ENCODE measurements around the gene ETS1. TPM values are rescaled to one million over a fixed set of nuclear protein-coding genes. Genes with fewer than 3 reads are reported as not detected.

Gene ETS1
- total RNA-seq, 1 experiment from 2014 or later = 29.9 TPM

DNA sequence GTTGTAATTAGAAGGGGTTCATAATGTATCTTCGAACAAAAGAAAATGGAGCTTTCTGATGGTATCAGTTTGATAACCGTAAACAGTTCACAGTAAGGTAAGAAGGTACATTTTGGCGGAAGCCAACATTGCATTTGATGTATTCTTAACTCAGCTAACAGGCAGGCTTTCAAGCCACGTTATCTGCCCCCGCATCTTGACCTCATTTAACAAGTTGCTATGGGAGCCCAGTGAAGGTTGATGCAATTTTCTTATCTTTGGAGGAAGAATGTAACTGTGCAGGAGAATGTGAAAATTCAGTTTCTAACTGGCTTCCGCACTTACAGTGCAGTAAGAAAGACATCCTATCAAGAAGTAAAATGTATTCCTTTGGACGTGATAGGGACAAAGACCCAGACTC is 110.6 kb downstream of the ETS1 start:
- Histone ChIP-seq H3T11ph (ENCODE audit: low read length) (no peak overlapping the region), H2BK20ac (ENCODE audit: low read depth, low read length, poor library complexity, severe bottlenecking) (no peak overlapping the region), H2BK15ac (ENCODE audit: low read depth, low read length) (no peak overlapping the region), H3K4ac (ENCODE audit: low read depth, low read length) (no peak overlapping the region), H3K27ac (ENCODE audit: insufficient read length, low read depth, low read length) (no peak overlapping the region), H3K23me2 (ENCODE audit: insufficient read length, low read depth, low read length, poor library complexity, severe bottlenecking) (no peaks in the 10 kb centered on the region), H2BK120ac (ENCODE audit: low read depth, low read length, poor library complexity, severe bottlenecking) (no peak overlapping the region), H4K5ac (ENCODE audit: insufficient read length, low read depth, low read length) (no peak overlapping the region), H4K8ac (replicated peaks; ENCODE audit: insufficient read length, low read depth, low read length) (no peak overlapping the region), H3K79me2 (ENCODE audit: insufficient read depth, low read length) (no peaks in the 10 kb centered on the region), H3K23ac (ENCODE audit: insufficient read length, low read depth, low read length) (no peak overlapping the region), H3K56ac (ENCODE audit: insufficient read length, low read depth, low read length) (no peak overlapping the region), H3K27me3 (ENCODE audit: insufficient read depth, low read length) (no peaks in the 10 kb centered on the region), H3K18ac (ENCODE audit: insufficient read length, low read depth, low read length) (no peak overlapping the region), H3K4me1 (ENCODE audit: insufficient read depth, low read length) (no peaks in the 10 kb centered on the region), H2AFZ (ENCODE audit: low read length) (no peak overlapping the region), H4K91ac (ENCODE audit: insufficient read length, low read depth, low read length) (no peak overlapping the region), H3K9ac (ENCODE audit: extremely low read depth, insufficient read length, low read length) (no peak overlapping the region), H2BK5ac (ENCODE audit: insufficient read length, low read length) (no peak overlapping the region), H4K20me1 (ENCODE audit: control insufficient read depth, insufficient read depth, insufficient read length) (no peaks in the 10 kb centered on the region), H3K79me1 (ENCODE audit: insufficient read depth, low read depth, low read length, poor library complexity, severe bottlenecking) (peaks cover 3% of the 10 kb centered on the region), H3K14ac (ENCODE audit: insufficient read depth, low read length) (no peak overlapping the region), H3K9me3 (ENCODE audit: control insufficient read depth, low read depth, low read length) (no peaks in the 10 kb centered on the region), H3K4me2 (ENCODE audit: insufficient read depth, insufficient read length, low read length) (no peak overlapping the region), H2AK5ac (ENCODE audit: insufficient read length, low read length) (no peak overlapping the region), H2BK12ac (ENCODE audit: insufficient read length, low read depth, low read length) (no peak overlapping the region)
- no CpG with 5 or more reads among the region's 7 CpGs for WGBS (ENCODE audit: extremely low coverage, insufficient read length, low lambda C conversion rate)
- no peak overlapping the region for H3K27ac Mint-ChIP-seq
- TF ChIP-seq, protein P1, sequence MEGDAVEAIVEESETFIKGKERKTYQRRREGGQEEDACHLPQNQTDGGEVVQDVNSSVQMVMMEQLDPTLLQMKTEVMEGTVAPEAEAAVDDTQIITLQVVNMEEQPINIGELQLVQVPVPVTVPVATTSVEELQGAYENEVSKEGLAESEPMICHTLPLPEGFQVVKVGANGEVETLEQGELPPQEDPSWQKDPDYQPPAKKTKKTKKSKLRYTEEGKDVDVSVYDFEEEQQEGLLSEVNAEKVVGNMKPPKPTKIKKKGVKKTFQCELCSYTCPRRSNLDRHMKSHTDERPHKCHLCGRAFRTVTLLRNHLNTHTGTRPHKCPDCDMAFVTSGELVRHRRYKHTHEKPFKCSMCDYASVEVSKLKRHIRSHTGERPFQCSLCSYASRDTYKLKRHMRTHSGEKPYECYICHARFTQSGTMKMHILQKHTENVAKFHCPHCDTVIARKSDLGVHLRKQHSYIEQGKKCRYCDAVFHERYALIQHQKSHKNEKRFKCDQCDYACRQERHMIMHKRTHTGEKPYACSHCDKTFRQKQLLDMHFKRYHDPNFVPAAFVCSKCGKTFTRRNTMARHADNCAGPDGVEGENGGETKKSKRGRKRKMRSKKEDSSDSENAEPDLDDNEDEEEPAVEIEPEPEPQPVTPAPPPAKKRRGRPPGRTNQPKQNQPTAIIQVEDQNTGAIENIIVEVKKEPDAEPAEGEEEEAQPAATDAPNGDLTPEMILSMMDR (conservative IDR thresholded peaks at IDR 0.05) = no peak
- peaks cover 0 to 24% (median 7%) of the 10 kb centered on the region in 3 experiments; a peak in 3 of 7 replicates for H3K36me3 Mint-ChIP-seq (ENCODE audit: insufficient read depth in 1 of 3, low read depth in 3 of 3)
- no peaks in the 10 kb centered on the region for H3K27me3 Mint-ChIP-seq (ENCODE audit: low read depth)
- H3K9me3 Mint-ChIP-seq = no peaks in the 10 kb centered on the region
- no peak for DNase-seq
- no peak overlapping the region for H3K4me3 Mint-ChIP-seq
- peaks cover 9 to 10% of the 10 kb centered on the region in 2 experiments for H3K4me1 Mint-ChIP-seq

Measured in H9 (cell line).